ENCODE measurements around the gene MBD5. TPM values are rescaled to one million over a fixed set of nuclear protein-coding genes. Genes with fewer than 3 reads are reported as not detected.
A peak's percentile ranks its signal among the peaks of the same experiment; 100 is the strongest.

MBD5 gene
- total and polyA plus RNA-seq, 12 donors: 5.6 to 61.7 (median 40.5) TPM

DNA sequence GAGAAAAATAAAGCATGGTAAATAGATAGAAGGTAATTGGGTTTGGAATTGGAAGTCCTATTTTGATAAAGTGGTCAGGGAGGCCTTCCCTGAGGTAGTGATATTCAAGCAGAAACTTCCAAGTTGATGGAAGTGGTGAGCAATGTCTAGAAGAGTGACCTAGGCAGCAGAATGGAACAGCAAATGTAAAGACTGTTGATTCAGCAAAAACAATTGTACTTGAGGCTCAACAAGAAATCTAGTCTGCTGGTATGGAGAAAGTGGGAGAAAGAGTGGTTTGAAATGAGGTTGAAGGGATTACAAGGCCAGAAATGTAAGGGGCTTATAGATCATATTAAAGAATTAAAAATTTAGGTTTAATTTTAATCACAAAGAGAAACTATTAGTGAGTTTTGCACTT, 181.3 kb downstream of the MBD5 start:
- Histone ChIP-seq H3K4me1 (replicated peaks in 1 of 2) (no peaks in the 10 kb centered on the region), H3K4me3 (no peak overlapping the region), H3K27ac (no peak overlapping the region), H3K36me3 (replicated peaks in 1 of 2) (no peaks in the 10 kb centered on the region), H3K9me3 (replicated peaks in 1 of 3) (no peaks in the 10 kb centered on the region), H3K27me3 (no peaks in the 10 kb centered on the region)
- TF ChIP-seq, protein P1, sequence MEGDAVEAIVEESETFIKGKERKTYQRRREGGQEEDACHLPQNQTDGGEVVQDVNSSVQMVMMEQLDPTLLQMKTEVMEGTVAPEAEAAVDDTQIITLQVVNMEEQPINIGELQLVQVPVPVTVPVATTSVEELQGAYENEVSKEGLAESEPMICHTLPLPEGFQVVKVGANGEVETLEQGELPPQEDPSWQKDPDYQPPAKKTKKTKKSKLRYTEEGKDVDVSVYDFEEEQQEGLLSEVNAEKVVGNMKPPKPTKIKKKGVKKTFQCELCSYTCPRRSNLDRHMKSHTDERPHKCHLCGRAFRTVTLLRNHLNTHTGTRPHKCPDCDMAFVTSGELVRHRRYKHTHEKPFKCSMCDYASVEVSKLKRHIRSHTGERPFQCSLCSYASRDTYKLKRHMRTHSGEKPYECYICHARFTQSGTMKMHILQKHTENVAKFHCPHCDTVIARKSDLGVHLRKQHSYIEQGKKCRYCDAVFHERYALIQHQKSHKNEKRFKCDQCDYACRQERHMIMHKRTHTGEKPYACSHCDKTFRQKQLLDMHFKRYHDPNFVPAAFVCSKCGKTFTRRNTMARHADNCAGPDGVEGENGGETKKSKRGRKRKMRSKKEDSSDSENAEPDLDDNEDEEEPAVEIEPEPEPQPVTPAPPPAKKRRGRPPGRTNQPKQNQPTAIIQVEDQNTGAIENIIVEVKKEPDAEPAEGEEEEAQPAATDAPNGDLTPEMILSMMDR (IDR thresholded peaks at IDR 0.05): no peak
- no peak for TF ChIP-seq POLR2A (IDR thresholded peaks at IDR 0.05)
- intact Hi-C loops (cut with DNase I): no loop called here
- DNase-seq: no peak

- no peaks in the 10 kb centered on the region for H3K9me3 ChIP-seq (replicated peaks in 1 of 3)
- TF ChIP-seq, protein P1 (IDR thresholded peaks at IDR 0.05): no peak
- TF ChIP-seq POLR2A (IDR thresholded peaks at IDR 0.05): no peak
- H3K4me1 ChIP-seq (replicated peaks in 1 of 2): no peaks in the 10 kb centered on the region
- intact Hi-C loops (cut with DNase I): no loop called here
- H3K36me3 ChIP-seq (replicated peaks in 1 of 2): no peaks in the 10 kb centered on the region
- no peaks in the 10 kb centered on the region for H3K27me3 ChIP-seq
- WGBS, 4 donors: 84 to 89% (median 86%) methylated on average over 2 of the region's 2 CpGs
- H3K27ac ChIP-seq: no peak overlapping the region
- DNase-seq: no peak
- H3K4me3 ChIP-seq: no peak overlapping the region
These were observed 186.2 kb downstream of the MBD5 start for GRCh38 chr2:148207111-148207510.

DNA sequence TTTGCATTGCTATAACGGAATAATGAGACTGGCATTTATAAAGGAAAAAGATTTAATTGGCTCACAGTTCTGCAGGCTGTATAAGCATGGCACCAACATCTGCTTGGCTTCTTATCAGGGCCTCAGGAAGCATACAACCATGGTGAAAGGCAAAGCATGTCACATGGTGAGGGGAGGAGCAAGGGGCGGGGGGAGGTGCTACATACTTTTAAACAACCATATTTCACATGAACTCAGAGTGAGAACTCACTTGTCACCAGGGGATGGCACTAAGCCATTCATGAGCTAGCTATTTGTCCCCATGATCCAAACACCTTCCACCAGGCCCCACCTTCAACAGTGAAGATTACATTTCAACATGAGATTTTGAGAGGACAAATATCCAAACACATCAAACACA, 188.7 kb downstream of the MBD5 start:
- Histone ChIP-seq H3K27me3 (no peaks in the 10 kb centered on the region), H3K27ac (no peak overlapping the region), H3K36me3 (replicated peaks in 1 of 2) (no peaks in the 10 kb centered on the region), H3K4me1 (replicated peaks in 1 of 2) (no peaks in the 10 kb centered on the region), H3K9me3 (replicated peaks in 1 of 3) (no peaks in the 10 kb centered on the region), H3K4me3 (no peak overlapping the region)
- peak in 1 of 7 donors; percentile 15 for DNase-seq
- no peak for TF ChIP-seq POLR2A (IDR thresholded peaks at IDR 0.05)
- TF ChIP-seq, protein P1 (IDR thresholded peaks at IDR 0.05): no peak
- intact Hi-C loops (cut with DNase I): no loop called here
- WGBS, 4 donors: 95 to 100% (median 98%) methylated on average over 2 of the region's 2 CpGs

DNA sequence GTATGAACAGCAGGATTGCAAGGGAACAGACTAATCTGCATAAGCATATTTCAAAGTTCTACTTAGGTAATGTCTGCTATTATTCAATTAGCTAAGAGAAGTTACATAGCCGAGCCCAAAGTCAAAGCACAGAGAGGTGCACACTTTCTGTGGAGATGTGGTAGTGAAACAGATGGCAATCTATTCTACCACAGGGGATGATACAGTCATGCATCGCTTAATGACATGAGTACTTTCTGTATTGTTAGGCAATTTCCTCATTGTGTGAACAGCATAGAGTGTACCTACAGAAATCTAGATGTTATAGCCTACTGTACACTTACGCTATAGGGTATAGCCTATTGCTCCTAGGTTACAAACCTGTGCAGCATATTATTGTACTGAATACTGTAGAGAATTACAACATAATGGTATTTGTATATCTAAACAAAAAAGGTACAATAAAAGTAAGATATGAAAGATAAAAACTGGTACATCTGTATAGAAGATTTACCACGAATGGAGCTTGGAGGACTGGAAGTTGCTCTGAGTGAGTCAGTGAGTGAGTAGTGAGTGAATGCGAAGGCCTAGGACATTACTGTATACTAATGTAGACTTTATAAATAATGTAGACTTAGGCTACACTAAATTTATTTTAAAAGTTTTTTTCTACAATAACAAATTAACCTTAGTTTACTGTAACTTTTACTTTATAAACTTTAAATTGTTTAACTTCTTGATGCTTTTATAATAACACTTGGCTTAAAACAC, 197.6 kb downstream of the MBD5 start:
- intact Hi-C loops (cut with DNase I): no loop called here
- Histone ChIP-seq H3K4me1 (replicated peaks in 1 of 2) (no peaks in the 10 kb centered on the region), H3K4me3 (no peak overlapping the region), H3K36me3 (replicated peaks in 1 of 2) (no peaks in the 10 kb centered on the region), H3K27me3 (no peaks in the 10 kb centered on the region), H3K27ac (no peak overlapping the region), H3K9me3 (replicated peaks in 1 of 3) (peaks cover 0 to 13% (median 0%) of the 10 kb centered on the region in 3 donors)
- TF ChIP-seq POLR2A (IDR thresholded peaks at IDR 0.05): no peak
- TF ChIP-seq, protein P1 (IDR thresholded peaks at IDR 0.05): no peak
- WGBS, 4 donors: 92 to 95% (median 93%) methylated on average over 5 of the region's 5 CpGs
- DNase-seq: no peak

Measured in adrenal gland (tissue), 12 donors.